ENCODE measurements around the gene SAMD10. TPM values are rescaled to one million over a fixed set of nuclear protein-coding genes. Genes with fewer than 3 reads are reported as not detected.

SAMD10 gene
- total and polyA plus RNA-seq, 2 of the 8 experiments (the other 6 are each of a cell fraction or from before 2014, with no cell fraction given): 3.0 to 5.2 TPM

DNA sequence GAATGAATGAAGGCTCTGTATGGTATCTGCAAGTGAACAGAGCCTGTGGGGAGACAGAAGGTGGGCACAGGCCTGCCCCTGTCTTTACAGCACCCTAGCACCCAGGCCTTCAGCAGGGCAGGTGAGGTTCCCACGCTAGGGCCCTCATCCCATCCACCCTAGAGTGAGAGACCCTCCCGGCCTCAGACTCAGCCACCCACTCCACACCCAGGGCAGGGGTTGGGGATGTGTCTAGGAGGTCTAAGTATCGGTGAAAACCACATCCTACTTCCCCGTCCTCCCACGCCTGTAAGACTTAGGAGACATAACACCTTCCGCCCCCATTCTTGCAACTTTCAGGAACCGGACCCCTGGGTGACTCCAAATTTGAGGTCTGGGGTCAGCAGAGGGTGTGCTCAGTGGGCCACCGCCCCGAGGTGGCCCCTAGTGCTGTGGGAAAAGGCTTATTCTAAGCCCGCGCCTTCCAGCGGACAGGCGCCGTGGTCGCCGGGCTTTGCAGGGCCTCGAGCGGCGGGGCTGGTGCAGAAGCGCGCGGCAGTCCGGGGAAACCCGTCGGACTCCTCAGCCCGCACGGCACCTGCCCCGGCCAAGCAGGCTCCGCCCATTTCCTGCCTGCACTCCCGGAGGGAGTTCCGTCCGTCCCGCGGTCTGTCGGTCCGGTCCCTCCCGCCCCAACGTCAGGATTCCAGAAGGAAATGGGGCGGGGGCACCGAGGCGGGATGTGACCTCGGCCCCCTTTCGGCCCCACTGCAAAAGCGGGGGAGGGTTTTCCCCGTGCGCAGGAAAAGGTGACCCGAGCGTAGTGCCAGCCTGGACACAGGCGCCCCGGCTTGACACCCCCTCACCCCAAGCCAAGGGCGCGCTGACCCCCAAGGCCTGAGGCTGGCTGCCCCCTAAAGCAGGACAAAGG is 868 bp downstream of the SAMD10 start (continued):
- TF ChIP-seq, protein P1, sequence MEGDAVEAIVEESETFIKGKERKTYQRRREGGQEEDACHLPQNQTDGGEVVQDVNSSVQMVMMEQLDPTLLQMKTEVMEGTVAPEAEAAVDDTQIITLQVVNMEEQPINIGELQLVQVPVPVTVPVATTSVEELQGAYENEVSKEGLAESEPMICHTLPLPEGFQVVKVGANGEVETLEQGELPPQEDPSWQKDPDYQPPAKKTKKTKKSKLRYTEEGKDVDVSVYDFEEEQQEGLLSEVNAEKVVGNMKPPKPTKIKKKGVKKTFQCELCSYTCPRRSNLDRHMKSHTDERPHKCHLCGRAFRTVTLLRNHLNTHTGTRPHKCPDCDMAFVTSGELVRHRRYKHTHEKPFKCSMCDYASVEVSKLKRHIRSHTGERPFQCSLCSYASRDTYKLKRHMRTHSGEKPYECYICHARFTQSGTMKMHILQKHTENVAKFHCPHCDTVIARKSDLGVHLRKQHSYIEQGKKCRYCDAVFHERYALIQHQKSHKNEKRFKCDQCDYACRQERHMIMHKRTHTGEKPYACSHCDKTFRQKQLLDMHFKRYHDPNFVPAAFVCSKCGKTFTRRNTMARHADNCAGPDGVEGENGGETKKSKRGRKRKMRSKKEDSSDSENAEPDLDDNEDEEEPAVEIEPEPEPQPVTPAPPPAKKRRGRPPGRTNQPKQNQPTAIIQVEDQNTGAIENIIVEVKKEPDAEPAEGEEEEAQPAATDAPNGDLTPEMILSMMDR (IDR thresholded peaks at IDR 0.05; ENCODE audit: control extremely low read depth in 1 of 3, insufficient read depth in 1 of 3, low read depth in 1 of 3, low read length in 3 of 3): no peak
- no peak for TF ChIP-seq TAF7 (optimal IDR thresholded peaks at IDR 0.05; ENCODE audit: borderline replicate concordance, low read depth, low read length)
- TF ChIP-seq PHF8 (conservative IDR thresholded peaks at IDR 0.05; ENCODE audit: low read depth, low read length): 0 out of 2 replicates have a peak, but pooled peaks have one; percentile 39
- TF ChIP-seq RNF2 (IDR thresholded peaks at IDR 0.05; ENCODE audit: borderline replicate concordance, low read depth, low read length, missing control alignments, poor library complexity, severe bottlenecking): no peak
- TF ChIP-seq BCL11A (IDR thresholded peaks at IDR 0.05; ENCODE audit: low read depth in 2 of 2, low read length in 2 of 2): no peak
- TF ChIP-seq ZNF274 (IDR thresholded peaks at IDR 0.05; ENCODE audit: borderline replicate concordance, extremely low read depth, low read length): no peak
- TF ChIP-seq CREB1 (IDR thresholded peaks at IDR 0.05): no peak
- TF ChIP-seq, protein P2, sequence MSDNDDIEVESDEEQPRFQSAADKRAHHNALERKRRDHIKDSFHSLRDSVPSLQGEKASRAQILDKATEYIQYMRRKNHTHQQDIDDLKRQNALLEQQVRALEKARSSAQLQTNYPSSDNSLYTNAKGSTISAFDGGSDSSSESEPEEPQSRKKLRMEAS (IDR thresholded peaks at IDR 0.05): peak; percentile 56; the same call in 1 of the 2 replicates
- peak in 1 of 2 experiments; percentile 55; a peak in 1 of 4 replicates for TF ChIP-seq SIN3A (conservative IDR thresholded peaks at IDR 0.05 in 1 of 2, IDR thresholded peaks at IDR 0.05 in 1 of 2; ENCODE audit: low read depth in 1 of 2, low read length in 2 of 2)
- no peak for TF ChIP-seq KDM1A (IDR thresholded peaks at IDR 0.05; ENCODE audit: borderline replicate concordance, low read length)
- no peak for TF ChIP-seq ASH2L (IDR thresholded peaks at IDR 0.05; ENCODE audit: low read length)
- TF ChIP-seq, protein P3, sequence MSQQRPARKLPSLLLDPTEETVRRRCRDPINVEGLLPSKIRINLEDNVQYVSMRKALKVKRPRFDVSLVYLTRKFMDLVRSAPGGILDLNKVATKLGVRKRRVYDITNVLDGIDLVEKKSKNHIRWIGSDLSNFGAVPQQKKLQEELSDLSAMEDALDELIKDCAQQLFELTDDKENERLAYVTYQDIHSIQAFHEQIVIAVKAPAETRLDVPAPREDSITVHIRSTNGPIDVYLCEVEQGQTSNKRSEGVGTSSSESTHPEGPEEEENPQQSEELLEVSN (IDR thresholded peaks at IDR 0.05): peak; percentile 70; the same call in 1 of the 2 replicates
- TF ChIP-seq, protein P4, sequence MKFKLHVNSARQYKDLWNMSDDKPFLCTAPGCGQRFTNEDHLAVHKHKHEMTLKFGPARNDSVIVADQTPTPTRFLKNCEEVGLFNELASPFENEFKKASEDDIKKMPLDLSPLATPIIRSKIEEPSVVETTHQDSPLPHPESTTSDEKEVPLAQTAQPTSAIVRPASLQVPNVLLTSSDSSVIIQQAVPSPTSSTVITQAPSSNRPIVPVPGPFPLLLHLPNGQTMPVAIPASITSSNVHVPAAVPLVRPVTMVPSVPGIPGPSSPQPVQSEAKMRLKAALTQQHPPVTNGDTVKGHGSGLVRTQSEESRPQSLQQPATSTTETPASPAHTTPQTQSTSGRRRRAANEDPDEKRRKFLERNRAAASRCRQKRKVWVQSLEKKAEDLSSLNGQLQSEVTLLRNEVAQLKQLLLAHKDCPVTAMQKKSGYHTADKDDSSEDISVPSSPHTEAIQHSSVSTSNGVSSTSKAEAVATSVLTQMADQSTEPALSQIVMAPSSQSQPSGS (IDR thresholded peaks at IDR 0.05; ENCODE audit: low read length): no peak
- no peak for TF ChIP-seq GTF2F1 (IDR thresholded peaks at IDR 0.05; ENCODE audit: borderline replicate concordance, low read depth, low read length)
- no peak for TF ChIP-seq CHD1 (IDR thresholded peaks at IDR 0.05; ENCODE audit: low read depth, low read length)
- TF ChIP-seq RXRA (IDR thresholded peaks at IDR 0.05; ENCODE audit: insufficient read depth, low read depth, low read length): no peak

All from H1 (cell line).